ENCODE data around the gene PHC1. TPM values are rescaled to one million over a fixed set of nuclear protein-coding genes. Genes with fewer than 3 reads are reported as not detected.
"Not testable (repeated sequence)": the region's sequence is repeated elsewhere in the genome, so short reads cannot be mapped to it uniquely, and the experiment has no call there.

Gene PHC1
- polyA plus RNA-seq, 3 donors from 2014 or later: 3.7 to 22.0 (median 7.1) TPM

DNA sequence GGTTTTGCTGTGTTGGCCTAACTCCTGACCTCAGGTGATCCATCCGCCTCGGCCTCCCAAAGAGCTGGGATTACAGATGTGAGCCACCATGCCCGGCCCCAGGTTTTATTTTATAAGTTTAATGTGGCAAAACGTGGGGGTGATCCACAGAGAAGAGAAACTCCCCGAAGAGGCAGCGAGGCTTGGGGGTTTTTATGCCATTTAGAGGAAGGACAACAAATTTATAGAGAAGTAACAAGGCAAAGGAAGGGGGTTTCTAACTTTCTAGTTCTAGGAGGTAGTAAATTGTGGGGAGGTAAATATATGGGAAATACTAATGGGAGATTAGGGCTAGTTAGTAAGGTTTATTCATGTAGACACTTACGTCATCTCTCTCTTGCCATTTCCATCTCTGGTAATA, 17.2 kb upstream of the PHC1 start:
- peaks cover 0 to 8% (median 1%) of the 10 kb centered on the region in 3 donors for H3K27me3 Mint-ChIP-seq (ENCODE audit: low read depth in 3 of 3)
- H3K4me1 Mint-ChIP-seq: no peaks in the 10 kb centered on the region
- no peak for DNase-seq
- H3K9me3 Mint-ChIP-seq: no peaks in the 10 kb centered on the region
- no peak overlapping the region for H3K27ac Mint-ChIP-seq
- no peak overlapping the region for H3K4me3 Mint-ChIP-seq
- no peaks in the 10 kb centered on the region for H3K36me3 Mint-ChIP-seq

DNA sequence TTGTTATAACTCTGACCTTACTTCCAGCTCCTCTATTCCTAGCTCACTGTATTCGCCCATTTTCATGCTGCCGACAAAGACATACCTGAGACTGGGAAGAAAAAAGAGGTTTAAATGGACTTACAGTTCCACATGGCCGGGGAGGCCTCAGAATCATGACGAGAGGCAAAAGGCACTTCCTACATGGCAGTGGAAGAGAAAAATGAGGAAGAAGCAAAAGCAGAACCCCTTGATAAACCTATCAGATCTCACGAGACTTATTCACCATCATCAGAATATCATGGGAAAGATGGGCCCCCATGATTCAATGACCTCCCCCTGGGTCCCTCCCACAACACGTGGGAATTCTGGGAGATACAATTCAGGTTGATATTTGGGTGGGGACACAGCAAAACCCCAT, 14.5 kb upstream of the PHC1 start:
- Mint-ChIP-seq H3K9me3 (no peaks in the 10 kb centered on the region), H3K4me1 (no peaks in the 10 kb centered on the region), H3K27me3 (ENCODE audit: low read depth in 3 of 3) (peaks cover 4 to 5% (median 4%) of the 10 kb centered on the region in 3 donors), H3K4me3 (no peak overlapping the region), H3K36me3 (peaks cover 0 to 4% (median 0%) of the 10 kb centered on the region in 3 donors), H3K27ac (no peak overlapping the region)
- DNase-seq: no peak

DNA sequence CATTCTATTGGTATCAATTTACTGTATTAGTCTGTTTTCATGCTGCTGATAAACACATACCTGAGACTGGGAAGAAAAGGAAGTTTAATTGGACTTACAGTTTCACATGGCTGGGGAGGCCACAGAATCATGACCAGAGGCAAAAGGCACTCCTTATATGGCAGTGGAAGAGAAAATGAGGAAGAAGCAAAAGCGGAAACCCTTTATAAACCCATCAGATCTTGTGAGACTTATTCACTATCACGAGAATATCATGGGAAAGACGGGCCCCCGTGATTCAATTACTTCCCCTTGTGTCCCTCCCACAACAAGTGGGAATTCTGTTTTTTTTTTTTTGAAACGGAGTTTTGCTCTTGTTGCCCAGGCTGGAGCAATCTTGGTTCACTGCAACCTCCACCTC, 11.6 kb upstream of the PHC1 start:
- H3K9me3 Mint-ChIP-seq; H3K27ac Mint-ChIP-seq; H3K36me3 Mint-ChIP-seq; H3K4me3 Mint-ChIP-seq; H3K4me1 Mint-ChIP-seq; DNase-seq; H3K27me3 Mint-ChIP-seq (ENCODE audit: low read depth in 3 of 3): not testable (repeated sequence)

DNA sequence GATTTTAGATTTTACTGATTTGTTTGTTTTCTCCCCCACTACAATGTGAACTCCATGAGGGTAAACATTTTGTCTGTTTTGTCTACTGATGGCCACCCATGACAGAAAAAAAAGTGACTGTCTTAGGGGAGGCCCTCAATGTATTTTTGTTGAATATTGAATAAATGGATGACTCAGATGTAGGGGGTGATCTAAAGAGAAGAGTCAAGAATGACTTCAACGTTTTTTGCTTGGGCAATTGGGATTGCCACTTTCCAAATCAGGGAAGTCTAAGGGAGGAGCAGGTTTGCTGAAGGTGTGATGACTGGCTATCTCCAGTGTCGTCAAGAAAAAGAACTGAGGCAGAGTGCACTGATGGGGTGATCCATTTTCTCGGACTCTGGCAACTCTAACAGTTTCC, 10.7 kb upstream of the PHC1 start:
- Mint-ChIP-seq H3K36me3 (peaks cover 0 to 4% (median 0%) of the 10 kb centered on the region in 3 donors), H3K4me1 (no peaks in the 10 kb centered on the region), H3K27ac (no peak overlapping the region), H3K4me3 (no peak overlapping the region), H3K27me3 (ENCODE audit: low read depth in 3 of 3) (peaks cover 2 to 5% (median 4%) of the 10 kb centered on the region in 3 donors), H3K9me3 (no peaks in the 10 kb centered on the region)
- DNase-seq: no peak

DNA sequence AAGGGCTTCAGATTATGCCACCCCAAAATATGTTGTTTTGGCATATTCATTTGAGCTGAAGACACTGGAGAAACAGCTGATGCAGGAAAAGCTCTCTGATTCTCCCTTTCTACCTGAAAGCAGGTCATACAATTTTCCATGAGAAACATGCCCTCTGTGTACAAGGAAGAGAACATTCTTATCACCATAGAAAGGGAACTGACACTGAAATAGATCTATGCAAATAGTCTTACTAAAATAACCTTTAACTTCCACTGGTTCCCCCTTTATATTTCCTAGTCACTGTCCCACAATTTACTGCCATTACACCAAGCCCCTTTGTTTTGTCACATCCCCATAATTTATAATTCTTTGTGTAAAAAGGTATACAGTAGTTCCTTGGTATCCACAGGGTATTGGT, 9.6 kb upstream of the PHC1 start:
- no peak overlapping the region for H3K4me3 Mint-ChIP-seq
- H3K27me3 Mint-ChIP-seq (ENCODE audit: low read depth in 3 of 3): peaks cover 2 to 5% (median 2%) of the 10 kb centered on the region in 3 donors
- DNase-seq: no peak
- H3K36me3 Mint-ChIP-seq: peaks cover 0 to 4% (median 0%) of the 10 kb centered on the region in 3 donors
- H3K27ac Mint-ChIP-seq: peak overlapping the region in 1 of 6 donors; percentile 14
- H3K4me1 Mint-ChIP-seq: no peaks in the 10 kb centered on the region
- H3K9me3 Mint-ChIP-seq: no peaks in the 10 kb centered on the region

DNA sequence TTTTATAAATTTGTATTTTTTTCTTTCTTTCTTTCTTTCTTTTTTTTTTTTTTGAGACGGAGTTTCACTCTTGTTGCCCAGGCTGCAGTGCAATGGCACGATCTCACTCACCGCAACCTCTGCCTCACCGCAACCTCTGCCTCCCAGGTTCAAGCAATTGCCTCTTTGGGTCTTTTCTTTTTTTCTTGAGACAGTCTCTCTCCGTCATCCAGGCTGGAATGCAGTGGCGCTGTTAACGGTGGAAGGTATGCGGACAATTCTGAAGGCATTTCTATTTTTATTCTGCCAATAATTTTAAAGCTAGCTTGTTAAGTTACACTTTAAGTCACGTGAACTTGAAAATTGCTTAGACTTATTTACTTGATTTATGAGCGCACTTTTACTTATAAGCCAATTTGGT, 8.8 kb upstream of the PHC1 start:
- H3K9me3 Mint-ChIP-seq: no peaks in the 10 kb centered on the region
- no peak overlapping the region for H3K4me3 Mint-ChIP-seq
- H3K36me3 Mint-ChIP-seq: peaks cover 0 to 4% (median 0%) of the 10 kb centered on the region in 3 donors
- no peak overlapping the region for H3K27ac Mint-ChIP-seq
- H3K27me3 Mint-ChIP-seq (ENCODE audit: low read depth in 3 of 3): peaks cover 2 to 5% (median 2%) of the 10 kb centered on the region in 3 donors
- H3K4me1 Mint-ChIP-seq: no peaks in the 10 kb centered on the region
- no peak for DNase-seq

DNA sequence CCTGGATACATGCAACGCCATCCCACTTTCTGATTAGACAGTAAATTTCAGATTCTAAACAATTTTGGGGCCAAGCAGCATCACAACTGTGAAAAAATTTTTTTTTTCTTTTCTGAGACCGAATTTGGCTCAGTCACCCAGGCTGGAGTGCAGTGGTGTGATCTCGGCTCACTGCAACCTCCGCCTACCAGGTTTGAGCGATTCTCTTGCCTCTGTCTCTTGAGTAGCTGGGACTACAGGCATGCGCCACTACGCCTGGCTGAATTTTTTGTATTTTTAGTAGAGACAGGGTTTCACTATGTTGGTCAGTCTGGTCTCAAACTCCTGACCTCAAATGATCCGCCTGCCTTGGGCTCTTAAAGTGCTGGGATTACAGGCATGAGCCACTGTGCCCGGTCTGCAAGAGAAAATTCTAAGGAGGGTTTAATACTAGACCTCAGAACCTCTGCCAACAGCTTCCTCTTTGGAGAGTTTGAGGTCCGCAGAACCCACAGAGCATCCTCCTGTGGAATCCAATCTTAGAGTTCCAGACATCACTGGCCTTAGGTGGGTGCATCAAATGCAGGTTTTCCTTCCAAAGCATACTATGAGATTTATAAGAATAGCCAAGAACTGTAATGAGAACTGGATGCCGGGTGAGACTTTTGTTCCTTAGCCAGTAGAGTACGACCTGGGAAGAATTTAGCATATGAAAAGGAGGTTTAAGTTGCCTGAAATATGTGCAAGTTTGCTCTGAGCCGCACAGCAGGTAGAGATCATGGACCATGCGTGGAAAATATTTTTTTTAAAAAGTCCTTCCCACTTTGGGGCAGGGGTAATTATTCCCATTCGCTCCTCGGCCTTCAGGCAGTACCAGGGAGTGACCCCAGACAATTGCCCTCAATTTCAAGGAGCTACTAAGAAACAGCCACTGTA, 7.8 kb upstream of the PHC1 start:
- Mint-ChIP-seq H3K36me3 (peaks cover 0 to 4% (median 0%) of the 10 kb centered on the region in 3 donors), H3K4me1 (no peaks in the 10 kb centered on the region), H3K4me3 (no peak overlapping the region)

DNA sequence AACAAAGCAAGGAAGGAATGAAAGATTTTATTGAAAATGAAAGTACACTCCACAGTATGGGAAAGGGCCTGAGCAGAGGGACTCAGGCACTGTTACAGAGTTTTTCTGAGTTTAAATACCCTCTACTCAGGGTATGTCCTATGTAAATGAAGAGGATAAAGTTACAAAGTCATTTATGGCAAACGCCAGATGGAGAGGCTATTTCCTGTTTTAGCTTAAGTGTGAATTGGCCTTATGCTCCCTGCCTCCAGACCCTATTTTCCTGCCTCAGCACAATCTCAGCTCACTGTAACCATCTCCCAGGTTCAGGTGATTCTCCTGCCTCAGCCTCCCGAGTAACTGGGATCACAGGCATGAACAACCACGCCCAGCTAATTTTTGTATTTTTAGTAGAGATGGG, 6.8 kb upstream of the PHC1 start:
- Mint-ChIP-seq H3K36me3 (peaks cover 0 to 4% (median 0%) of the 10 kb centered on the region in 3 donors), H3K9me3 (no peaks in the 10 kb centered on the region), H3K27ac (no peak overlapping the region), H3K4me3 (no peak overlapping the region), H3K4me1 (no peaks in the 10 kb centered on the region), H3K27me3 (ENCODE audit: low read depth in 3 of 3) (peaks cover 0 to 4% (median 2%) of the 10 kb centered on the region in 3 donors)
- no peak for DNase-seq

More for the DNA sequence above, 7.8 kb upstream of the PHC1 start:
- DNase-seq: no peak
- H3K27ac Mint-ChIP-seq: no peak overlapping the region
- no peaks in the 10 kb centered on the region for H3K9me3 Mint-ChIP-seq
- peaks cover 0 to 5% (median 2%) of the 10 kb centered on the region in 3 donors for H3K27me3 Mint-ChIP-seq (ENCODE audit: low read depth in 3 of 3)

DNA sequence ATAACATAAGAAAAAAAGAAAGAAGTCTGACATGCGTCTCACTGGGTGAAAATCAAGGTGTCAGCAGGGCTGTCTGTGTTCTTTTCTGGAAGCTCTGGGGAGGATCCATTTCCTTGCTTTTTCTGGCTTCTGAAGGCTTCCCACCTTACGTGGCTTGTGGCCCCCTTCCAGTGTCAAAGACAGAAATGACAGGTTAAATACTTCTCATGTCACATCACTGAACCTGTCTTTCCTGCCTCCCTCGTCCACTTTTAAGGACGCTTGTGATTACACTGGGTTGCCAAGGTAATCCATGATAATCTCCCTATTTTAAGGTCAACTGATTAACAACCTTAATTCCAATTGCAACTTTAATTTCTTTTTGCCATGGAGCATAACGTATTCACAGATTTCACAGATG, 4.6 kb upstream of the PHC1 start:
- Mint-ChIP-seq H3K27me3 (ENCODE audit: low read depth in 3 of 3) (peaks cover 2 to 10% (median 4%) of the 10 kb centered on the region in 3 donors), H3K4me3 (no peak overlapping the region), H3K36me3 (no peaks in the 10 kb centered on the region), H3K27ac (no peak overlapping the region), H3K4me1 (peaks cover 4 to 8% of the 10 kb centered on the region in 2 donors), H3K9me3 (no peaks in the 10 kb centered on the region)
- no peak for DNase-seq

DNA sequence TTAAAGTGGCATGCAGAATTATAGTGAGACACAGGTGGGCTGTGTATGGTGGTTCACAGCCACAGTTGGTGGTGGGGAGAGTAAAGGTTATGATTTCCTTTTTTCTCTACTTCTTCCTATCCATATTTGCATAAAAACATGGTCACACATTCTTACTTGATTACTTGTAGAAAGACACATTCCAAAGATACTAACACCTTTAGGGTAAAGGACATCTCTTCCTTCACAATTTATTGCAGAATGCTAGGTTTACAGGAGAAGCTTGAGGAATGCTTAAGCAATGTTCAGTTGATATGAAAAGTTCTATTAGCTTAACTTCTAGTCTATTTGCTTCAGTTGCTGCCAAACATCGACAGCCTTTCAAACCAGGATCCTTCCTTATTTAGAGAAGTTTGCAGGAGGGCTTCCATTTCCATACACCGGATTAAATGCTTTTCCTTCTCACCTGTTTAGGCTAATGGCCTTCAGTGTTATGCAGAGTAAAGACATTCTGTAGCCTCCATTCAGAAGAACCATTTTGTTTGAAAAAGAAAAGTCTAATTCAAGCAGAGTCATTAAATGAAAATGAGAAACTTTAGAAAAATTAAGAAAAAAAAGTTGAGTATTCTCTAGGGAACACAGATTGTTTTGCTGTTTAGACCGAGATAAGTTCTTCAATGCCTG, 2.6 kb upstream of the PHC1 start:
- Mint-ChIP-seq H3K27ac (peak overlapping the region in 2 of 6 donors; percentile 9 to 33), H3K4me3 (no peak overlapping the region)

DNA sequence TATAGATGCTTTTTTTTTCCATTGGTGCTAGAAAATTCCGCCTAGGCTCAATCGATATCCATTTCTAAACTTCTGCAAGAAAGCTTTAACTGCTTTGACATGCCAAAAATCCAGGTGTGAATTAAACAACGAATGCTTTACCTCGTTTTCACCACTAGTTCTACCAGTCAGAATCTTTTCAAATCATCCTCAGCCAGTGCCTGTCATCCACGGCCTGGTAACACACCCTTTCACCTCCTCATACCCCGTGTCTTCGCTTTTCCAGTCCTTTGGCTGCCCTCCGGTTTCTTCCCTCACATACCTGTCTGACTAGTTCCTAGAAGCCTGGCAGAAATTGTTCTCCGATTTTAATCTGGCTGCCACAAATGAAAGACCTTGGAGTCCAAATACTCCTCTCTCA, 1.4 kb upstream of the PHC1 start:
- peak in 1 of 3 donors; percentile 5 for DNase-seq
- H3K27me3 Mint-ChIP-seq (ENCODE audit: low read depth in 3 of 3): peaks cover 2 to 10% (median 4%) of the 10 kb centered on the region in 3 donors
- H3K36me3 Mint-ChIP-seq: no peaks in the 10 kb centered on the region
- H3K9me3 Mint-ChIP-seq: no peaks in the 10 kb centered on the region
- peaks cover 4 to 8% of the 10 kb centered on the region in 2 donors for H3K4me1 Mint-ChIP-seq
- peak overlapping the region; percentile 83 to 97 (median 92) for H3K27ac Mint-ChIP-seq
- H3K4me3 Mint-ChIP-seq: peak overlapping the region; percentile 14 to 91 (median 85)

More for the DNA sequence above, 2.6 kb upstream of the PHC1 start:
- Mint-ChIP-seq H3K27me3 (ENCODE audit: low read depth in 3 of 3) (peaks cover 2 to 10% (median 4%) of the 10 kb centered on the region in 3 donors), H3K9me3 (no peaks in the 10 kb centered on the region), H3K36me3 (no peaks in the 10 kb centered on the region), H3K4me1 (peaks cover 4 to 8% of the 10 kb centered on the region in 2 donors)
- DNase-seq: no peak

DNA sequence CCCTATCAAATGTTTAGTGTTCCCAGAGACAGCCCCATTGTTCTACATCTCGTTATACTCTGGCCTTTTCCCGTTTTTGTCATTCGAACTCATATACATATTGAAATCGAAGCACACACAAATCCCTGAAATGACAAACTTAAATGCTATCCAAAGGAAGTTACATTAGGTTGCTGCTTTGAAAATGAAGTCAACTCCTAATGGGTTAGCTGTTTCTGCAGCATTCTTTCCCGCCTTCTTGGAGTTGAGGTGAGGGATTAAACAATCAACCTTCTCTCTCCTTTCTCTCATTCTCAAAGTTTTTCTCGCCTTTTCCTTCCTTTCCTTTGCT, 642 bp upstream of the PHC1 start:
- DNase-seq: no peak
- Mint-ChIP-seq H3K27ac (peak overlapping the region; percentile 83 to 97 (median 92)), H3K36me3 (peaks cover 2 to 3% (median 3%) of the 10 kb centered on the region in 3 donors), H3K4me3 (peak overlapping the region; percentile 84 to 95 (median 89)), H3K27me3 (ENCODE audit: low read depth in 3 of 3) (peaks cover 2 to 10% (median 4%) of the 10 kb centered on the region in 3 donors), H3K9me3 (no peaks in the 10 kb centered on the region), H3K4me1 (peaks cover 4 to 8% of the 10 kb centered on the region in 2 donors)

DNA sequence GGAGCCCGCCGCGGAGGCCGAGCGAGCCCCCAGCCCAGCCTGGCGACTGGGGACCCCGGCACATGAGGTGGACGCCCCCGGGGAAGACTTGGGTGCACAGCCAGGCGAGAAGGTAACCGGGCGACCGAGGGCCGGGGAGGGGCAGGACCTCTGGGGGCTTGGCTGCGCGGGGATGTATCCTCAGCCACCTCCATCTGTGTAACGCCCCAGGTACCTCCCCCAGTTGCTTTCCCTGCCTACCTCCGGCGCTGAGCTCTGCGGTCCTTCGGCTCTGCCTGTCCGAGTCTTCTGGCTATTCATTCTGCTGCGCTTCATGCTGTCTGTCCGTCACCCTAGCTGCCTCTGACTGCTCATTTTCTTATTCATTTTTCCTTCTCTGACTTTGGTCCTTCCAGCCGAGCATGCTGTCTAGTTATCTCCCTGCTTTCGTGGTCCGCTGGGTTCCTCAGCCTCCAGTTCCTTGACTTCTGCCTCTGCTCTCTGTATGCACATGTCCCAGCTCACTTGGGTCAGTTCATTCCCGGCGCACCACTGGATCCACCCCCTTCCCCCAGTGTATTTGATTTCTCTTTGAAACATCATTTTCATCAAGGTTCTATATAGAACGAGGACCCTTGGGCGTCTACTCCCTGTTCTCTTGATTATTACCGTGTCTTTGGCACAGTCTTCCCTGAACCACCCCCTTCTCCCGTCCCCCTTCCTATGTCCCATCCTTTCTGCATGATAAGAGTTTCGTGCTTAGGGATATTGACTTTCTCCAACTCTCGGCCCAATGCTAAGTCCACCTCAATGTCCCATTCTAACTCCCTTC, 612 bp downstream of the PHC1 start:
- Mint-ChIP-seq H3K27ac (no peak overlapping the region), H3K36me3 (peaks cover 4 to 9% (median 6%) of the 10 kb centered on the region in 3 donors), H3K9me3 (no peaks in the 10 kb centered on the region), H3K4me3 (no peak overlapping the region), H3K27me3 (ENCODE audit: low read depth in 3 of 3) (peaks cover 2 to 10% (median 4%) of the 10 kb centered on the region in 3 donors), H3K4me1 (peaks cover 4 to 8% of the 10 kb centered on the region in 2 donors)
- DNase-seq: peak; percentile 63 to 68 (median 64)
